T-helper 2 cell (primary cell): Measurements from ENCODE around the gene GET4.

Source experiments
- DNase-seq, 5 experiments: peaks; one replicate each; pipeline versions ENCODE4 v3.0.0 to v3.0.0-alpha.2; 2012 to 2022
- total RNA-seq, 2 donors: gene quantifications; one replicate each; lab custom pipeline; 2026; lab: John Stamatoyannopoulos, UW

The GET4 gene, protein sequence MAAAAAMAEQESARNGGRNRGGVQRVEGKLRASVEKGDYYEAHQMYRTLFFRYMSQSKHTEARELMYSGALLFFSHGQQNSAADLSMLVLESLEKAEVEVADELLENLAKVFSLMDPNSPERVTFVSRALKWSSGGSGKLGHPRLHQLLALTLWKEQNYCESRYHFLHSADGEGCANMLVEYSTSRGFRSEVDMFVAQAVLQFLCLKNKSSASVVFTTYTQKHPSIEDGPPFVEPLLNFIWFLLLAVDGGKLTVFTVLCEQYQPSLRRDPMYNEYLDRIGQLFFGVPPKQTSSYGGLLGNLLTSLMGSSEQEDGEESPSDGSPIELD
- 5.1 to 10.0 reads per million in 2 donors for total RNA-seq

DNA sequence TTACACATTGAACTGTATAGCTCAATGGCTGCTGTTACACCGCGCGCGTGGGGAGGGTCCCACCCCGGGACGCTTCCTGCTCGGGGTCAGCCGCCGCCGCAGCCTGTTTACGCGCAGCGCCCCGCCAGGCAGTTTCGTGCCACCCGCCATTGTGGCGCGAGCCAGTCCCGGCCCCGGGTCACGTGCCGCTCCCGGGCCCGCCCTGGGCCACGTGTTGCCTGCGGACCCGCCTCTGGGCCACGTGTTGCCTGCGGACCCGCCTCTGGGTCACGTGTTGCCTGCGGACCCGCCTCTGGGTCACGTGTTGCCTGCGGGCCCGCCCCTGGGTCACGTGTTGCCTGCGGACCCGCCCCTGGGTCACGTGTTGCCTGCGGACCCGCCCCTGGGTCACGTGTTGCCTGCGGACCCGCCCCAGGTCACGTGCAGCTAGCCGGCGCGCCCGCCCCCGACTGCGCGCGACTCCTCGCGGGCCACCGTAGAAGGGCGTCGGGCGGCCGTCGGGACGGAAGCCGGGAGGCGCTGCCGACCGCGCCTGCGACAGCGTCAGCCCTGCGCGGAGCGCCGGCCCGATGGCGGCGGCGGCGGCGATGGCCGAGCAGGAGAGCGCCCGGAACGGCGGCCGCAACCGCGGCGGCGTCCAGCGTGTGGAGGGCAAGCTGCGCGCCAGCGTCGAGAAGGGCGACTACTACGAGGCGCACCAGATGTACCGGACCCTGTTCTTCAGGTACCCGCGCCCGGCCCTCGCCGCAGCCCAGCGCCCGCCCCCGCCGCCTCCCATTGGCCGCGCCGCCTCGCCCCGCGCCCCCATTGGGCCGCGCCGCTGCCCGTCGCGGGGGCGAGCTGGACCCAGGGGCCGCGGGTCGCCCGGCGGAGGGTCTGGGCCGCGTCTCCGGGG is at the start of gene GET4:
Gene GET4 (plus strand): TSS at position 478 of the 895 bp plus-strand sequence. CDS start 92 bp downstream, at position 570.
- peak; percentile 93 to 99 (median 97) for DNase-seq

DNA sequence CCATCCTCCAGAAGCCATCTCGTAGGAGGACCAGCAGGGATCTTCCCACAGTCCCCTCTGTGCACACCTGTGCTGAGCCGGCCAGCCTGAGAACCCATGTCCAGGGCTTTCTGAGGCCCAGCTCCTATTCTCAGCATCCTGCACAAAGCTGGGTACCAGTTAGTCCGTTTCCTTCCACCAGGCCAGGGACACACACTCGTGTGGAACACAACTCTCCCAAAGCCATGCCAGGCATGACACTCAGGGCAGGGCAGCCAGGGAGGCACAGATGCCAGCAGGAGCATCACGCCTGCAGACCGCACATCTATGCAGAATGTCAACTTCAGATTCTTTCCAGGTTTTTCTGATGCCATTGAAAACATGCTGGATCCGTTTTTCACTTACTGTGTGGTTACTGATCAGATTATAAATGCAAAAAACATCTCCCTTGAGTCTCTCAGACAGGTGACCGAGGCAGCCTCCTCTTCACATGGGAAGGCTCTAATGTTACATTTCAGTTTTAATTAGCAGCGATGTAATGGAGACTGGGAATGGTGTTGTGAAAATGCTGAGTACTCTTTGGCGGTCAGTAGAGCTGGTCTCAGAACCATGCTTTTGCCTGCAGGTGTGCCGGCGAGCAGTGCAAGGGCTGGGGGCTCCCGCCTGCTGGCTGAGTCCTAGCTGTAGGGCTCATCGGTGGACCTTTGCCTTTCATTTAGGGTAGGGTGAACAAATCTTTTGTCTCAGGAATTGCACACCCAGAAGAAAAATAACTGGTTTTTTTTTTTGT is 47.4 kb upstream of the GET4 start:
- DNase-seq, result no peak

DNA sequence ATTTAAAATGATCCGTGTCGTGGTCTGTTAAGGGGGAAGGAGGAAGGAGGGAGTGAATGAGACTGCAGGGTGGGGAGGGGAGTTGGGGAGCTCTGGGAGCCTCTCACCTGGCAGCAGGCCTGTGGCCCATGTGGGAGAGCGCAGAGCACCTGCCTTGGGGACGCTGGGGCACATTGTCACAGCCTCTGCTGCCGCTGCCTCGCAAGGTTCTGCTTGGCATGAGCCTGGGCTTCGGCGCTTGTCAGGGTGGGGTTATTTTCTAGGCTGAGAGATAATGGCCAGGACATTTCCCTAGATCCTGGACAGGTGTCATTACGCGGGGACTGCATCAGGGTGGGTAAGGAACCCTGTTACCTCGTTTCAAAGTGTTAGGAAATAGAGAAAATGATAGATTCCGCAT is 46.3 kb upstream of the GET4 start:
- DNase-seq, result no peak

DNA sequence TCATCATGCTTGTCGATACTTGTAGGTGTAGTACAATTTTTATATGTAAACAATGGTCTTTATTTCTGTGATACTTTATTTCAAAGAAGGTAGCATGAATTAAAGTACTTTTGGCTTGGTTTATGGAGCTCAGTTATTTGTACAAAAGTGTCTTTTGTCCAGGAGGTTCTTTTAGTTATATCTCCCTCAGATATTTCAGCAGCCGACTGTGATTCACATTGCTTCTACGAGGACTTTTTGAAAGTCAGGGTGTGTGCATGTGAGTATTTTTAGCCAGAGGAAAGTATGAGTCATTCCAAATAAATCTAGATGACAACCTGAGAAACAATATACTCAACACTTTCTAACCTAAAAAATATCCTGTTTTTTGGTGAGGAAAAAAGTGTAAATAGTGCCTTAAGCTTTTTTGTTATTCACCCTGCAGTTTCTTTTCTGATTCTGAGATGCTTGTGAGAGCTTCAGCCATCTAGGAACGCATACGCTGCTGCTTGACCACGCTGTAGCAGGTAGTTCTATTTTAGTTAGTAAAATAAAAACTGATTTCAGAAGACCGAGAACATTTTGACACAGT is 44.7 kb upstream of the GET4 start:
- DNase-seq, result peak in 1 of 5 experiments; percentile 78

DNA sequence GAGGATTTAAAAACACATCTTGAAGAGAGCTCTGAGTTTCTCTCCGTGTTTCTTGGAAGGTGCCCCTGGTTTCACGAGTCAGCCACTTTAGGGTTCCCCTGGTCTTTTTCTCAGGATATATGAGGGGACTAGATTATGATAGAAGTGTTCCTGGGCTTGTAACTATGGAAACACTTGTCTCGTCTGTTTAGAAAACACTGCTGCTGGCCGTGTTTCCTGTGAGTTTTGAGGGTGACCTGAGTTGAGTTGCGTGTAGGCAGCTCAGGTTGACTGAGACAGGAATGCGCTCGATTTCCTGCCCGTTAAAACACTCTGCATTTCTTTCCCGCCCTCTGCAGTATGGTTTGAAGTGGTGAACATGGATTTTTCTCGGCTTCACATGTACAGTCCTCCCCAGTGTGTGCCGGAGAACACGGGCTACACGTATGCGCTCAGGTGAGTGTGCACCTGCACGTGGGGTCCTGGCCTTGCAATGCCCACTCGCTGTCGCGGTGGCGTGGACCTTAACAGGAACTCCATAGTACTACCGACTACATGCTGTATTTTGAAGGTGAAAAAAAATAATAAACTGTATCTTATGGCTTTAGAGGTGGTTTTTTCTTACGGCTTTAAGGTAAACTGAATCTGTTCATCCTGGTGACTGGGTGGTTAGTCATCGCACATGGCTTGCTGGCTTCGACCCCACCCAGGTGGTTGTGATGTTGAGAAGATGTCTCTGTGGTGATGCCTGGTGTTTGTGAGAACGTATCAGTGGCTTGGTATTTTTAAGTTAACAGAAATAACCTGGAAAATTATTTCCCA is 44.0 kb upstream of the GET4 start, which contains the start of gene SUN1:
Gene SUN1 (plus strand): TSS at position 310 of the 801 bp plus-strand sequence. CDS start 49 bp downstream, at position 359.
- DNase-seq, result peak in 4 of 5 experiments; percentile 35 to 79 (median 60)

DNA sequence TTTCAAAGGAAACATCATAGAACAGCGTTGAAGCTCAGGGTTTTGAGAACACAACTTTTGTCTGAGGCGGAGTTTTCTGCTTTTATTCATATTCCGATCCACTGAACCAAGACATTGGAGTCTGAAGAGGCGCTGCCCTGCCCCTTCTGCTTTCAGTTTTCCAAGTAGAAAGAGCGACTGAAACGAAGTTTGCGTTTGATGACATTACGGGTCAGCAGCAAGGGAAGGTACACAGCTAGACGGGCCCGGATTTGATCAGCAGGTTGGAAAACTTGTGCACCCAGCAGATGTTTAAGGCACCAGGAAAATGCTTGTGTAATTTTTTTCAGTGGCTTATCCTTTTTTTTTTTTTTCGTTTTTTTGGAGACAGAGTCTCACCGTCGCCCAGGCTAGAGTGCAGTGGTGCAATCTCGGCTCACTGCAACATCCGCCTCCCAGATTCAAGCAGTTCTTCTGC is 43.4 kb upstream of the GET4 start:
- no peak for DNase-seq

DNA sequence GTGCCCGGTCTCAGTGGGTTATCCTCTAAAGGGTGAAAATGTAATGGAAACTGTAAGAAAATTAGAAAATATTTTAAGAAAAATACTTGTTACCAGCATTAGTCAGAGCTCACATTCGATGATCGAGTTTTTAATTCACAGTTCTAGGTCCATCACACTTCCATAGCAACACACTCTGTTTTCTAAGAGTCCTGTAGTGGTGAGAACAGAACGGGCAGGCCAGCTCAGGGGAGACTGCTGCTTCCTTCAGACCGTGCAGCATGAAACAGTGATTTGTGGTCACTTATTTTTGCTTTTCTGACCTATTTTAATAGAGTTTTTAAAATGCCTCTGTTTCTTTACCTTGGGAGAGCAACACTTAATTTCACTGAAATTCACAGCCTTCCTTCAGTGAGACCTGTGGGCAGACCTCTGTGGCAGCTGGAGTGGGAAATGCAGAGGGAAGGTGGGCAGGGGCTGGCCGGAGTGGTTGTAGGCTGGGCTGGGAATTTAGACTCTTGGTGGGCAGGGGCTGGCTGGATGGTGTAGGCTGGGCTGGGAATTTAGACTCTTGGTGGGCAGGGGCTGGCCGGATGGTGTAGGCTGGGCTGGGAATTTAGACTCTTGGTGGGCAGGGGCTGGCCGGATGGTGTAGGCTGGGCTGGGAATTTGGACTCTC is 42.6 kb upstream of the GET4 start:
- no peak for DNase-seq

DNA sequence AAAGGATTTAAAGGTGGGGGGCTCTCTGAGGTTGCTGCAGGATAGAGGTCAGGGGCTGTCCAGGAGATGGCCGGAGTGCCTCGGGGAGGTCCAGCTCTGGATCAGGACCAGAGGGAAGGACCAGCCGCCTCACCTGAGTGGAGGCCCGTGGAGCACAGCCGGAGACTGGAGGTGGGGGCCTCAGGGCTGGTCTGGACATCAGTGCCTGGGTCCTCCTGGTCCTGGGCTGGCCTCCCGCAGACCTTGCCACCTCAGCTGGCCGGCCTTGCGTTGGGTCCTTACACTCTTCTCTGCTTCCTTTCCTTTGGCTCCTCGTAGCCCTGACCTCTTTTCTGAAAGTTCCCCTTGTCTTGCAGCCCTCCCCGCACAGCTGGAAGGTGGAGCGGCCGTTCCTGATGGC is 42.1 kb upstream of the GET4 start:
- DNase-seq, result no peak

DNA sequence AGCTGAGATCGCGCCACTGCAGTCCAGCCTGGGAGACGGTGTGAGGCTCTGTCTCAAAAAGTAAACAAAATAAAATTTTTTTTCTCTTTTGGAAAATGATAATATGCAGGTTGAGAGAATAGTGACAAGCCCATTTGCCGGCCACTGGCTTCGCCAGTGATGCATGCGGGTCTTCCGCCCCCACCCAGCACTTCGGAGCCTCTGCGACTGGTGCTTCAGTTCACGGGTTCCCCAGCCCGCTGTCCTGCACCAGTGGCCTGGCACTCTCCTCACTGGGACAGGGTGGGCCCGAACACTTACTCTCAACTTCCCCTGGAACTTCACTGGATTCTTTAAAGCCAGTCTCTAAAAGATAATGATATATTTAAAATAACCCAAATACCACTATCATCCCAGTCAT is 41.3 kb upstream of the GET4 start:
- no peak for DNase-seq

DNA sequence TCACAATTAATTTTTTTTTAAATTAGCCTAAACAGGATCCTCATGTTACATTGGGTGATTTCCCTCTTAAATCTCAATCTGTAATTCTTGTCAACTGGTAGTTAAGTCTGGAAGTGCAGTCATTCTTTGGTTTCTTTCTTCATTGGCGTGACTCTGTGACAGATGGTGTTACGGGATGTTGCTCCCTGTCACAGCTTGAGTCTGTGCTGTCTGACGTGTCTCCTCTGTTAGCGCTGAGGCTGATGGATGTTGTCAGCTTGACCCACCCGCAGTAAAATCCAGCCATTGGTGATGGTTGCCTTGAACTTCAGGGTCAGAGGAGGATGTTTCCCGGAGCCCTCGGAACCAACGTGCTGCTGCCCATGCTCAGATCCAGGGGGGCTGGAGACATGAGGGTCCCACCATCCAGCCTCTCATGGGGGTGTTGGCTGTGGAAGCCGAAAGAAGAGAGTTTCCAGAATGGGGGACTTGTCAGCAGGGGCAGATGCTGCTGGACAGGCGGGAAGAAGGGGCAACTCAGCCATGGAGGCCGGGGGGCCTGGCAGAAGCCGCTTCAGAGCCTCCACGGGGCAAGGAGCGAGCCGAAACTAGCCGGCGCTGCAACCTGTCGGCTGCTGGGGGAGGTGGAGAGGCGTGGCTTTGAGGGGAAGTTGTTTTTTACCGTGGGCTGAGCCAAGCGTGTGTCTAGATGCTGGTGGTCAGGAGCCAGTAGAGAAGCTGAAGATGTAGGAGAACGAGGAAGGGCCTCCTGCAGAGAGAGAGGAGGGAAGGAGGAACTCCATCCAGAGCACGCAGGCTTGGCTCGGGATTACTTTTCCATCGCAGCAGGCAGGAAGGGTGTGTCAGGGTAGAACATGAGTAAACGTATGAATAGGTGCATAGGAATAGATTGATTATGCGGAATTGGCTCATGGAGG is 40.6 kb upstream of the GET4 start:
- DNase-seq, result peak in 1 of 5 experiments; percentile 22

DNA sequence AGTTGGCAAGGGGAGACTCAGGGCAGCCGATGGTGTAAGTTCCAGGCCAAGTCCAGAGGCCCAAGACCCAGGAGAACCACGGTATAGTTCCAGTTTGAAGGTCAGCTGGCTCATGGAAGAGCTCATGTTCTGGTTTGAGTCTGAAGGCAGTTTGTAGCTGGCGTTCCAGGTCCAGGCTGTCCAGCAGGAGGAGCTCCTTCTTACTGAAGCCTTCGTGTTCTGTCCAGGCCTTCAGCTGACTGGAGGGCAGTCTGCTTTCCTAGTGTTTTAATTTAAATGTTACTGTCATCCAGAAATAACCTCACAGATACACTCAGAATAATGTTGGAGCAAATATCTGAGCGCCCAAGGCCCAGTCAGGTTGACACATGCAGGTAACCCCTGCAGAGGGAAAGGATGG is 39.9 kb upstream of the GET4 start:
- no peak for DNase-seq

DNA sequence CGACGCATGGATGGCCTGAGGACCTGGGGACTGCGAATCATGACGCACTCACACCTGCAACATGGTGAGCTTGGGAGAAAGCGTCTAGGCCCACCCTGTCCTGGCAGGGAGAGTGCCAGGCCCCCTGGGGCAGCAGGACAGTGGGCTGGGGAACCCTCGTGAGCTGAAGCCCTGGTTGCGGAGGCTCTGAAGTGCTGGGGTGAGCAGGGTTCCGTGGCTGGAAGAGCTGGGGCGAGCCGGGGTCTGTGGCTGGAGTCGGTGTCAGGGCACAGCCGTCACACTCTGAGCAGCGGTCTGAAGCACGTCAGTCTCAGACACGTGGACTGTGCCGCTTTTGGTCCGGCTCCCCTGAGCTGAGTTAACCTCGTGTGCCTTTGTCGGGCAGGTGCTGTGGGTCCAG is 39.4 kb upstream of the GET4 start:
- no peak for DNase-seq

DNA sequence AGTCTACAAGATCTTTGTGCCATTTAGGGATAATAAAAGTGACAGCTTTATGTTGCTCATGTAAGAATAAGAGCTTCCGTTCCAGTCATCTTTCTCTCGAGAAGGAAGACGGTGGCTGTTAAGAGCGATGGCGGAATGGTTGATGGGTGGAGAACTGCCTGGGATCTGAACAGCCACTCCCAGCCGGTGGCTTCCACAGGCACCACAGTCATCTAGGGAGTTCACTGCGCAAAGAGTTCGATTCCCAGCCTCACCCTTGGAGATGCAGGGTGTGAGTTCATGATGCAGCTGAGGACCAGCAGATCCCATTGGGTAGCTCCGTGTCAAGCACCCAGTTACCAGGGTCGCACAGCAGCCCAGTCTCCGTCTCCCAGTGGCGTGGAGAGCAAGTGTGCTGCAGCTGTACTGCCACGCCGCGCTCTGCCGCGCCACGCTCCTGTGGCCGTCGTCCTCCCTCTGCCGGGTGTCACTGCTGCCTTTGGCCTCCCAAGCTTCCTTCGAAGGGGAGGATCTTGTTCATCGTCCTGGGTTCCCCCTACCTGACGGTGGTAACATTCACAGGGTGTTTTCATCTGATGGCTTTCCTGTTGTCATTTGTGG is 36.3 kb upstream of the GET4 start:
- DNase-seq, result no peak

DNA sequence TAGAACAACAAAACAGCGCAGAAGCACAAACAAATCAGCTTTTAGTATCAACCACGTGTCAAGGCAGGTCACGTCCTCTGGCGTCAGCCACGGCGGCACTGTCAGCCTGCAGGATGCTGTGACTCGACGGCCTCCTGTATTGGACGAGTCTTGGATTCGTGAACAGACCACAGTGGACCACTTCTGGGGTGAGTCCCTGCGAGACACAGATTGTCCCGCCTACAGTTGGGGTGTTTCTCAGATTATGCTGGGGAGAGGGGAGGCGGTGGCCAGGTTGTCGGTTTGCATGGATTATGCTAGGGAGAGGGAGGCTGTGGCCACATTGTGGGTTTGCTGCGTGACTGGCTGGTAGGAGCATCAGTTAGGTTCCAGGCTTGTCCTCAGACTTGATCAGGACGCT is 34.4 kb upstream of the GET4 start:
- no peak for DNase-seq

DNA sequence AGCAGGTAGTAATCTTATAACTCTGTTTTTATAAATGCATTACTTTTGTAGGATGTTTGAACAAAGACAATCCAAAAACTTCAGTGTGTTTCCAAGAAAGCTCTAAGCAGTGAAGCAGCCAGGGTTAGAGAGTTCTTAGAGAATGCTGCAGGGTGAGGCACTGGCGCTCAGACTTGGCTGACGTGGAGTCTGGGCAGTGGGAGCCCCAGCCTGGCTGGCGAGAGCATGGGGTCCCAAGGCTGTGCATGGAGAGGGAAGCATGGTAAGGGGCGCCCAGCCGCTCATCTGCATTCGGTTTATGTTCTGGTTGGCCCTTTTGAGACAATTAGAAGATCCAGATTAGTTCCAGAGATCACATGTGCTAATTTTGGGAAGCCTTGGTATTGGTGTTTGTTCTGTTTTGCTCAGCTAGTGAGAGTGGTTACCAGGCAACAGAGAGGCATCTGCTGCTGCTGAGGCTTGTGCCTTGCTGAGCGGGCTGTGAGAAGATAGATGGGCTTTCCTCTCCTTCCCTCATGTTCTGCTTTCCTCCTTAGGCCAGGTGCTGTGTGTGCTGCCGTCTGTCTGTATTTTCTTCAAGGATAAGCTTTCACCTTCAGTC is 33.8 kb upstream of the GET4 start:
- DNase-seq, result no peak

DNA sequence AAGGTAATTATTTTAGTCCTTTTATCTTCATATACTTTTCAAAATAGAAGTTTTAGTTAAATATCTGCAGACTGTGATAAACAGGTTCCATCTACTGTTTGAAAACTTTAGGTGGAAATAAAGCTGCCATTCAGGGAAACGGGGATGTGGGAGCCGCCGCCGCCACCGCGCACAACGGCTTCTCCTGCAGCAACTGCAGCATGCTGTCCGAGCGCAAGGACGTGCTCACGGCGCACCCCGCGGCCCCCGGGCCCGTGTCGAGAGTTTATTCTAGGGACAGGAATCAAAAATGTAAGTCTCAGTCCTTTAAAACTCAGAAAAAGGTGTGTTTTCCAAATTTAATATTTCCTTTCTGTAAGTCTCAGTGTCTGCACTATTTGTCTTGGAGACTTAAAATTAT is 33.1 kb upstream of the GET4 start:
- no peak for DNase-seq

DNA sequence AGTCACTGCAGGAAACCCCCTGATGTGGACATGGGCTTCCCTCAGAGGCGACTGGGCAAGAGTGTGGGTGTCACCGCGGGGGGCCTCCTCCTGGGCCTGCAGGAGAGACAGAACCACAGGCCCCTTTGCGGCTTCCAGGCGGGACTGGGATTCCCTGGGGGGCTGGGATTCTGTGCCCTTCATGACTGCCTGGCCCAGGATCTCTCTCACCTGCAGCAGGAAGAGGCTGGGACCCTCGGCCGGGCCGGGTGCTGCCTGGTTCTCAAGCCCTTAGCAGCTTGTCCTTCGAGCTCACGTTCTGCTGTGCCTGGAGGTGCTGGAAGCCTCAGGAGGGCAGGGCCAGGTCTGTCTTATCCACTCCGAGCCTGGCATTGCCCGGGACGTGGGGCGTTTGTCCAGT is 32.3 kb upstream of the GET4 start:
- DNase-seq, result no peak

DNA sequence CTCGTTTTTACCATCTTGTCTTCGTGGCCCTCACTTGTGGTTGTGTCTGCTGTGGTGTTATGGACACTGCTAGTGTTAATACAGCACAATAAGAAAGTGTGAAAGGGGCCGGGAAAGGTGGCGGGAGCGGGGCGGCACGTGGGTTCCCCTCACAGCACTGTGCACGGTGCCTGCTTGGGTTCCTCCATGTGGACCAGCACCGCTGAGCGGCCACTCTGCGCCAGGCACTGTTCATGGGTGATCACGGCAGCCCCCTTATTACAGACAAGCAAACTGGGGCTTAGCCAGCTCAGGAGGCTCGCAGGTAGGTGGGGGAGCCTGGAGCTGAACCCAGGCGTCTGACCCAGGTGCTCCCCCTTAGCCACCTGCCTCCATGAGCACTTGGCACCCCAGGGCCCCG is 31.8 kb upstream of the GET4 start:
- no peak for DNase-seq

DNA sequence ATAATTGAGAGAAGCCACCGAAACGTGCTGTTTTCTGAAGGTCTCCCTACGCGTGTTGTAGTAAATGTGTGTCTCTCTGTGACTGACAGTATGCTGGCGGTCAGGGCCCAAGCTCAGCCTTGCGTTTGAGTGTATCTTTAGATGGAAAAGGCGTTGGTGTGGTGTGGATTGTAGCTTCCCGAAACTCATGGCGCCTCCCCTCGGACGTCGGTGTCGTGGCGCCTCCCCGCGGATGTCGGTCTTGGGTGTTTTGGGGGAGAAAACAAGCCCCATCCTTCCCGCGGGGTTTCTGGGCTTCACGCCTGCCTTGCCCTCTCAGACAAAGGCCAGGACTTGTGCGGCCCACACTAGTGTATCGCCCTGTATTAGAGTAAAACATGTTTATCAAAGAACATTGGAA is 31.3 kb upstream of the GET4 start:
- no peak for DNase-seq
